ENCODE results near the gene TMEM132E. TPM values are rescaled to one million over a fixed set of nuclear protein-coding genes. Genes with fewer than 3 reads are reported as not detected.

The TMEM132E gene
- total and polyA plus RNA-seq, 2 of the 8 experiments (the other 6 are each of a cell fraction or from before 2014, with no cell fraction given): 0.45 to 0.60 TPM

DNA sequence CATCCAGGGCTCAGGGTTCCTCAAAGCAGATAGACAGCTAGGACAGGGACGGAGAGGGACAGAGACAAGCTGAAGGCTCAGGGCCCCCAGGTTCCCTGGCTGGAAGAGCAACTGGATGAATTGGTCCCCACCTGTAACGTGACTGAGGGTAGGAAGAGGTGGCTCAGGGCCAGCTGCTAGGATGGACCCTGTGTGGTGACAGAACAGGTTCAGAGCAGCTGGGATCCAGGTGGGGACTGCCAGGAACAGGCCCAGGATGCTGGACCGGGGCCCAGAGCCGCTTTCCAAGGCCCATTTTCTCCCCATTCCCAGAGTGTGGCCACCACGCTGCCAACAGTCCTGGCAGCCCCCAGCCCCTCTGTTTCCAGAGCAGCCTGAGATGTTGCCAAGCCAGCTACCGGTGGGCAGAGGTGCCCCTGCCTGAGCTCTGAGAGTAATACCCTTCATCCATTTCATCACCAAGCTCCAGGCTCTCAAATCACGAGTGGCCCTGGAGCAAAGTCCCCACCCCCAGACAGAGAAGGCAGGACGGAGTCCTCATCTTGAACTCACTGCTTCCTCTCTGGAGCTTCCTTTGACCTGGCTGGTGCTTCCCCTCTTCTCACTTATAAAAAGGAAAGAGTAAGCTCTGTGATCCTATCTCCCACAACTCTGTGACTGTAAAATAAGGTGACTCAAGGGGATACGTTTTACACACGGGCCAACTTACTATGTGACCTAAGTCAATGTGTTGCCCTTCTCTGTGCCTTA is 79.6 kb downstream of the TMEM132E start (continued):
- TF ChIP-seq GTF2F1 (IDR thresholded peaks at IDR 0.05; ENCODE audit: borderline replicate concordance, low read depth, low read length): no peak
- TF ChIP-seq CBX8 (IDR thresholded peaks at IDR 0.05; ENCODE audit: borderline replicate concordance, low read depth, low read length): no peak
- TF ChIP-seq KDM4A (IDR thresholded peaks at IDR 0.05; ENCODE audit: low read depth, low read length, severe bottlenecking): no peak
- no peak for TF ChIP-seq SRF (IDR thresholded peaks at IDR 0.05; ENCODE audit: low read depth, low read length)

Measured in H1 (cell line).